WTC11 (cell line): ENCODE results near the gene TVP23C.
"Not testable (repeated sequence)": the region's sequence is repeated elsewhere in the genome, so short reads cannot be mapped to it uniquely, and the experiment has no call there.

Experiments used
- NFE2L1 ChIP-seq: sonication (generic); formaldehyde crosslinking; IDR thresholded peaks from 2 replicates; pipeline ENCODE4 v1.8.1; 2023; ENCODE audit warnings: missing genetic modification reagents
- RELA ChIP-seq: sonication (generic); formaldehyde crosslinking; IDR thresholded peaks from 2 replicates; pipeline ENCODE4 v1.8.1; 2022; ENCODE audit warnings: missing genetic modification reagents, mild to moderate bottlenecking, borderline replicate concordance
- TF ChIP-seq, protein P1 (sequence below): fragments of 200-600 bp; IDR thresholded peaks from 2 replicates; pipeline ENCODE4 v1.8.0; 2022; ENCODE audit warnings: antibody characterized with exemption
- TF ChIP-seq, protein P2 (sequence below): sonication (generic); formaldehyde crosslinking; IDR thresholded peaks from 2 replicates; pipeline ENCODE4 v1.8.1; 2023; ENCODE audit warnings: mild to moderate bottlenecking, missing genetic modification reagents, moderate library complexity
- TF ChIP-seq, protein P3 (sequence below): sonication (generic); formaldehyde crosslinking; IDR thresholded peaks from 2 replicates; pipeline ENCODE4 v1.8.1; 2022; ENCODE audit warnings: missing genetic modification reagents, borderline replicate concordance

GRCh38 chr17:15562613-15563374 lies 489 bp downstream of the TVP23C start:
- TF ChIP-seq, protein P1, sequence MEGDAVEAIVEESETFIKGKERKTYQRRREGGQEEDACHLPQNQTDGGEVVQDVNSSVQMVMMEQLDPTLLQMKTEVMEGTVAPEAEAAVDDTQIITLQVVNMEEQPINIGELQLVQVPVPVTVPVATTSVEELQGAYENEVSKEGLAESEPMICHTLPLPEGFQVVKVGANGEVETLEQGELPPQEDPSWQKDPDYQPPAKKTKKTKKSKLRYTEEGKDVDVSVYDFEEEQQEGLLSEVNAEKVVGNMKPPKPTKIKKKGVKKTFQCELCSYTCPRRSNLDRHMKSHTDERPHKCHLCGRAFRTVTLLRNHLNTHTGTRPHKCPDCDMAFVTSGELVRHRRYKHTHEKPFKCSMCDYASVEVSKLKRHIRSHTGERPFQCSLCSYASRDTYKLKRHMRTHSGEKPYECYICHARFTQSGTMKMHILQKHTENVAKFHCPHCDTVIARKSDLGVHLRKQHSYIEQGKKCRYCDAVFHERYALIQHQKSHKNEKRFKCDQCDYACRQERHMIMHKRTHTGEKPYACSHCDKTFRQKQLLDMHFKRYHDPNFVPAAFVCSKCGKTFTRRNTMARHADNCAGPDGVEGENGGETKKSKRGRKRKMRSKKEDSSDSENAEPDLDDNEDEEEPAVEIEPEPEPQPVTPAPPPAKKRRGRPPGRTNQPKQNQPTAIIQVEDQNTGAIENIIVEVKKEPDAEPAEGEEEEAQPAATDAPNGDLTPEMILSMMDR = not testable (repeated sequence)
- TF ChIP-seq RELA, NFE2L1 (CRISPR knock-in tag): not testable (repeated sequence)
- TF ChIP-seq, protein P2, sequence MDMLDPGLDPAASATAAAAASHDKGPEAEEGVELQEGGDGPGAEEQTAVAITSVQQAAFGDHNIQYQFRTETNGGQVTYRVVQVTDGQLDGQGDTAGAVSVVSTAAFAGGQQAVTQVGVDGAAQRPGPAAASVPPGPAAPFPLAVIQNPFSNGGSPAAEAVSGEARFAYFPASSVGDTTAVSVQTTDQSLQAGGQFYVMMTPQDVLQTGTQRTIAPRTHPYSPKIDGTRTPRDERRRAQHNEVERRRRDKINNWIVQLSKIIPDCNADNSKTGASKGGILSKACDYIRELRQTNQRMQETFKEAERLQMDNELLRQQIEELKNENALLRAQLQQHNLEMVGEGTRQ (CRISPR knock-in tag) = not testable (repeated sequence)
- TF ChIP-seq, protein P3, sequence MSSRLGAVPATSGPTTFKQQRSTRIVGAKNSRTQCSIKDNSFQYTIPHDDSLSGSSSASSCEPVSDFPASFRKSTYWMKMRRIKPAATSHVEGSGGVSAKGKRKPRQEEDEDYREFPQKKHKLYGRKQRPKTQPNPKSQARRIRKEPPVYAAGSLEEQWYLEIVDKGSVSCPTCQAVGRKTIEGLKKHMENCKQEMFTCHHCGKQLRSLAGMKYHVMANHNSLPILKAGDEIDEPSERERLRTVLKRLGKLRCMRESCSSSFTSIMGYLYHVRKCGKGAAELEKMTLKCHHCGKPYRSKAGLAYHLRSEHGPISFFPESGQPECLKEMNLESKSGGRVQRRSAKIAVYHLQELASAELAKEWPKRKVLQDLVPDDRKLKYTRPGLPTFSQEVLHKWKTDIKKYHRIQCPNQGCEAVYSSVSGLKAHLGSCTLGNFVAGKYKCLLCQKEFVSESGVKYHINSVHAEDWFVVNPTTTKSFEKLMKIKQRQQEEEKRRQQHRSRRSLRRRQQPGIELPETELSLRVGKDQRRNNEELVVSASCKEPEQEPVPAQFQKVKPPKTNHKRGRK (CRISPR knock-in tag) = not testable (repeated sequence)
